Nephron progenitor cell (in vitro differentiated cells): ENCODE data around the gene PLXNC1.

Source experiments
- DNase-seq: peaks from one replicate; pipeline ENCODE4 v3.0.0; 2021
- H3K27ac Mint-ChIP-seq: 2 replicates; pipeline ENCODE4 v1.8.0; 2021; ENCODE audit warnings: mild to moderate bottlenecking, moderate library complexity, mixed read lengths
- H3K27me3 Mint-ChIP-seq: 2 replicates; pipeline ENCODE4 v1.8.0; 2021; ENCODE audit warnings: mild to moderate bottlenecking, low read depth, mixed read lengths; ENCODE audit not compliant: poor library complexity
- H3K36me3 Mint-ChIP-seq: 2 replicates; pipeline ENCODE4 v1.8.0; 2021; ENCODE audit warnings: low read depth, mixed read lengths
- H3K4me1 Mint-ChIP-seq: 2 replicates; pipeline ENCODE4 v1.8.0; 2021; ENCODE audit warnings: mixed read lengths
- H3K4me3 Mint-ChIP-seq: 2 replicates; pipeline ENCODE4 v1.8.0; 2021; ENCODE audit warnings: mild to moderate bottlenecking, moderate library complexity, mixed read lengths
- H3K9me3 Mint-ChIP-seq: 2 replicates; pipeline ENCODE4 v1.8.0; 2021; ENCODE audit warnings: mild to moderate bottlenecking, moderate library complexity, mixed read lengths
- TF ChIP-seq, protein P1 (sequence below): fragments of 200-600 bp; sonication (generic); IDR thresholded peaks from 2 replicates; pipeline ENCODE4 v1.5.0; 2021; ENCODE audit warnings: antibody characterized with exemption

PLXNC1 gene

DNA sequence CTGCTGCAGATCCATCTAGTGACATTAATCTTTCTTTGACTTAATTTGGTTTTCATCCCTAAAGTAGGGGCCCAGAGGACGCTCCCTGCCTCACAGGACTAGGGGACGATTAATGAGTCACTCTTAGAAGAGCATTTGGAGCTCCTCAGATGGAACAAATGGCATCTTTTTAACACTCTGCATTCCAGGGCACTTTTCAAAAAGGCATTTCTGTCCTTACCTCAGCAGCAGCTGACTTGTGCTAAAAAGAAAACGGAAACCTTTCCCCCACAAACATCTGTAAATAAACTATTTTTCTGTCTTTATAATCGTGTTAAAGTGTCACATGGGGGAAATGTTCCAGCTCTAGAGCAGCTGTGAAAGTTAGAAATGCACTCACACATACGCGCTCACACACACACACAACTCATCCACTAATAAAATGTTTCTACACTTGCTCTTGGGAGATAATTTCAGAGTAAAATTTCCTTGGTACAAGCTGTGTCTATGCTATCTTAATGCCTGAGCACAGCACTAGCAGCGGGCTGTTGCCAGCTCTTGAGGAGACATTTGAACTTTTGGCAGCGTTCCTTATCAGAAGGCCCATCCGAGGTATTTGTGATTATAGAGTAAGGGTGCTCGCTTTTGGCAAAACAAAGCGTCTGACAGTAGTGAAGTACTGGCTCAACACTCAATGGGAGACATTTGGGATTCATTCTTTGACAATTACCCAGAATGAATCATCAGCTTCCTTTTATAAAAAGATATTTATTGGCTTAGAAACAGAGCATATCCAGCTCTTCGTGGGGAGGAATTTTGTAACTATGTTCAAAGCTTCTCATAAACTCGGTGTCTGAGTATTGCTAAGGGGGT, 141.3 kb downstream of the PLXNC1 start:
- TF ChIP-seq, protein P1, sequence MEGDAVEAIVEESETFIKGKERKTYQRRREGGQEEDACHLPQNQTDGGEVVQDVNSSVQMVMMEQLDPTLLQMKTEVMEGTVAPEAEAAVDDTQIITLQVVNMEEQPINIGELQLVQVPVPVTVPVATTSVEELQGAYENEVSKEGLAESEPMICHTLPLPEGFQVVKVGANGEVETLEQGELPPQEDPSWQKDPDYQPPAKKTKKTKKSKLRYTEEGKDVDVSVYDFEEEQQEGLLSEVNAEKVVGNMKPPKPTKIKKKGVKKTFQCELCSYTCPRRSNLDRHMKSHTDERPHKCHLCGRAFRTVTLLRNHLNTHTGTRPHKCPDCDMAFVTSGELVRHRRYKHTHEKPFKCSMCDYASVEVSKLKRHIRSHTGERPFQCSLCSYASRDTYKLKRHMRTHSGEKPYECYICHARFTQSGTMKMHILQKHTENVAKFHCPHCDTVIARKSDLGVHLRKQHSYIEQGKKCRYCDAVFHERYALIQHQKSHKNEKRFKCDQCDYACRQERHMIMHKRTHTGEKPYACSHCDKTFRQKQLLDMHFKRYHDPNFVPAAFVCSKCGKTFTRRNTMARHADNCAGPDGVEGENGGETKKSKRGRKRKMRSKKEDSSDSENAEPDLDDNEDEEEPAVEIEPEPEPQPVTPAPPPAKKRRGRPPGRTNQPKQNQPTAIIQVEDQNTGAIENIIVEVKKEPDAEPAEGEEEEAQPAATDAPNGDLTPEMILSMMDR = no peak
- DNase-seq = no peak
- H3K4me1 Mint-ChIP-seq = peaks cover 68% of the 10 kb centered on the region
- H3K27me3 Mint-ChIP-seq = no peaks in the 10 kb centered on the region
- no peak overlapping the region for H3K4me3 Mint-ChIP-seq
- H3K27ac Mint-ChIP-seq = peak overlapping the region; percentile 87
- H3K9me3 Mint-ChIP-seq = no peaks in the 10 kb centered on the region
- peaks cover 14% of the 10 kb centered on the region for H3K36me3 Mint-ChIP-seq

DNA sequence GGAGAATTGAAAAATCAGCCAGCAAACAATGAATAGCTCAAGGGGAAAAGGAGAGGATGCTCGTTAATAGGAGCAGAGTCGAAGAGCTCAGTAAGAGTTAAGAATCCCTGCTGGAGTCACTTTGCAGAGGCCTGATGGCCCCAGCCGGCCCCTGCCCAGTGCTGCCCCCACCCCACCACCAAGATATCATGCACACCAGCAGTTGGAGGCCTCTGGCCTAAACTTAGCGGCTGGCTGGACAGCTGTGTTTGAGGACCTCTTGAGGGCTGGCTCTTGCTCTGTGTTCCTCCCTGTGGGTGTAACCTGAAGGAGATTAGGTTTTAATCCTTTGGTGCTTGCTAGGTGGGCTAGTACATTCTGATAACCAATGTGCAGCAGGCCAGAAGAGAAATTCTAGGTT, 142.0 kb downstream of the PLXNC1 start:
- no peak for DNase-seq
- Mint-ChIP-seq H3K36me3 (peaks cover 14% of the 10 kb centered on the region), H3K27me3 (no peaks in the 10 kb centered on the region), H3K4me1 (peaks cover 64% of the 10 kb centered on the region), H3K27ac (peak overlapping the region; percentile 87), H3K9me3 (no peaks in the 10 kb centered on the region), H3K4me3 (no peak overlapping the region)
- TF ChIP-seq, protein P1 = no peak

DNA sequence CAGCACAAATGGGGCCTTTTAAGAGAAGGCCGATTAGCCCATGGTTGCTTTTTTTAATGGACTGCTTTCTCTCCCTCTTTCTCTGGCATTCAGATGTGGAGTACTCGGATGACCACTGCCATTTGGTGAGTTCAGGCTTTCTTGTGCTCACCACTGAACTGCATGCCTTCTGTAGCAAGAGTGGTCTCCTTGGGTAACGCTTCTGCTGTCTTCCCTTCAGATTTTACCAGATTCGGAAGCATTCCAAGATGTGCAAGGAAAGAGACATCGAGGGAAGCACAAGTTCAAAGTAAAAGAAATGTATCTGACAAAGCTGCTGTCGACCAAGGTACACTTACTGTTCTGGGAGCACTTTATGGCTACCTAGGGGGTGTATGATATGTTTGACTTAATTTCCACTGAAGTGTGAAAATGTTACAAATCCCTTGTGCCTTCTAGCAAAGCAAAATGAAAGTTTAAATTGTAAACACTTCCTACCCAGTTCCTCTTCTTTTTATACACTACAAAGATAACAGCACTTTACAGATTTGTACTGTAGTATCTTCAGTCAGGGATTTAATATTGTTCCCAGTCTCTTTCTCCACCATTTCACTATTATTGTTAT, 148.8 kb downstream of the PLXNC1 start:
- TF ChIP-seq, protein P1 = no peak

DNA sequence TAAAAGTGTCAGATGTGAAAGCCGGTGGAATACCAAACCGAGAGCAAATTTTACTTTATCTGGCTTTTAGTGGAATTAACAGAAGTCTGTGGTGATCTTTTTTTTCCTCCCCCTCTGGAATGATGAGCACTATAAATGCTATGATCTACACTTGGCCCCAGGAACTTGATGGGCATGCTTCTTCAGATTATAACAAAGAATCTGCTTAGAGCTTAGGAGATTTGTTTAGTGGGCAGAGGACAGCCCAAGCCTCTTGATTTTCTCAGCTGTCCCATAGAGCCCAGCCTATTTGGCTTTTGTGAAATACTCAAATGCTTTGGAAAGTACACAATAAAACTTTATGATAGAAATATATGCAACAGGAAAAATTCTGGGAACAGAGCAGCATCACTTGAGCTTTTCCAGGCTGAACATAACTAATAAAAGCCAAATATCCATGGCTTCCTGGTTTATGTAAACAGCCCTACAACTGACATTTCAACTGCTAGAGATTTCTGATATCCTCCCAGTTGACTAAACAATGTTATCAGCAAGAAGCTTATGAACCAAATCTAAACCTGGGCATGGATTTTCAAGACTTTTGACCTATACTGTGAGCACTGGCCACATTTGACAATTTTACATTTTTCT, 149.6 kb downstream of the PLXNC1 start:
- Mint-ChIP-seq H3K9me3 (no peaks in the 10 kb centered on the region), H3K4me3 (no peak overlapping the region), H3K36me3 (peaks cover 58% of the 10 kb centered on the region), H3K4me1 (no peaks in the 10 kb centered on the region), H3K27ac (no peak overlapping the region), H3K27me3 (no peaks in the 10 kb centered on the region)
- TF ChIP-seq, protein P1 = no peak
- DNase-seq = no peak

More for the DNA sequence above, 148.8 kb downstream of the PLXNC1 start:
- DNase-seq = no peak
- Mint-ChIP-seq H3K9me3 (no peaks in the 10 kb centered on the region), H3K4me3 (no peak overlapping the region), H3K4me1 (no peaks in the 10 kb centered on the region), H3K27ac (peak overlapping the region; percentile 10), H3K27me3 (no peaks in the 10 kb centered on the region), H3K36me3 (peaks cover 59% of the 10 kb centered on the region)

DNA sequence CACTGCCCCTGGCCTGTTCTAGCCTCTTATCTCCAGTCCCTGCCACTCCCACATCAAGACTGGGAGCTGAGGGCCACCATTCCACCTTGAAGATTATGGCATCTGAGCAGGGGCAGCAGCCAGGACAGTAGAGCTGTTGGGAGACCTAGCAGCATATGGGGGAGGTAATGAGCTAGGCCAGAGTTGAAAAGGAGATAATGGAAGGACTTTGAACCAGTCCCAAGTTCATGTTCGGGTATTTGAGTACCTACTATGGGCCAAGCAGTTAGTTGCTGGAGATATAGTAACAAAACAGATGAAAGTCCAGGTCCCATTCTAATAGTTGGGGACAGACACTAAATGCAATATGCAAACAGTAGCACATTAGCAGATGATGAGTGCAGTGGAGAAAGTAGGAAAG, 151.5 kb downstream of the PLXNC1 start:
- H3K36me3 Mint-ChIP-seq = peaks cover 60% of the 10 kb centered on the region
- no peaks in the 10 kb centered on the region for H3K9me3 Mint-ChIP-seq
- TF ChIP-seq, protein P1 = no peak
- DNase-seq = no peak
- H3K27me3 Mint-ChIP-seq = no peaks in the 10 kb centered on the region
- H3K4me1 Mint-ChIP-seq = no peaks in the 10 kb centered on the region
- peak overlapping the region; percentile 7 for H3K27ac Mint-ChIP-seq
- no peak overlapping the region for H3K4me3 Mint-ChIP-seq
